HEK293 (cell line): ENCODE measurements around the gene EBF4.

Experiments used
- CTCF ChIA-PET: fragments of 350-600 bp; formaldehyde crosslinking; extraction: SDS; loops from one replicate; lab custom pipeline; 2021; ENCODE audit warnings: antibody characterized with exemption; lab: Yijun Ruan, JAX
- POLR2A ChIA-PET: fragments of 300-600 bp; formaldehyde crosslinking; extraction: SDS; loops from one replicate; lab custom pipeline; 2020; ENCODE audit warnings: antibody characterized with exemption, inconsistent platforms; lab: Yijun Ruan, JAX
- H3K27ac ChIP-seq: fragments of 200-500 bp; sonication (Bioruptor generic); 2 replicates; pipeline ENCODE4 v1.5.1; 2014; ENCODE audit warnings: low read depth, low read length, control low read depth, inconsistent platforms; ENCODE audit errors: extremely low read depth
- H3K36me3 ChIP-seq, 2 experiments: fragments of 200-500 bp in 1 of 2; sonication (Bioruptor generic) in 1 of 2; 1 replicate in 1 of 2; 2 replicates in 1 of 2; pipeline ENCODE4 v1.5.1; 2014 to 2017; ENCODE audit warnings: inconsistent platforms in 2 of 2, low read length in 2 of 2; ENCODE audit not compliant: control insufficient read depth in 2 of 2, insufficient read depth in 1 of 2
- H3K4me1 ChIP-seq: fragments of 200-500 bp; sonication (Bioruptor generic); 2 replicates; pipeline ENCODE4 v1.5.1; 2014; ENCODE audit warnings: mild to moderate bottlenecking, low read length, inconsistent platforms; ENCODE audit not compliant: control insufficient read depth, insufficient read depth
- H3K4me3 ChIP-seq: 2 replicates; pipeline ENCODE4 v1.5.1; 2011; ENCODE audit warnings: low read depth, mild to moderate bottlenecking, control low read depth, low read length, moderate library complexity
- H3K9me3 ChIP-seq: fragments of 200-500 bp; sonication (Bioruptor generic); 2 replicates; pipeline ENCODE4 v1.5.1; 2014; ENCODE audit warnings: low read depth, low read length, inconsistent platforms; ENCODE audit not compliant: control insufficient read depth, insufficient read depth
- GLIS1 ChIP-seq: fragments of 450-650 bp; formaldehyde crosslinking; IDR thresholded peaks from 2 replicates; pipeline ENCODE4 v1.5.1; 2016; ENCODE audit warnings: missing biosample characterization, missing genetic modification characterization
- IKZF3 ChIP-seq: fragments of 450-650 bp; IDR thresholded peaks from 2 replicates; pipeline ENCODE4 v1.5.0; 2018; ENCODE audit warnings: missing biosample characterization, mild to moderate bottlenecking, missing genetic modification characterization, moderate library complexity
- MZF1 ChIP-seq: fragments of 450-650 bp; formaldehyde crosslinking; IDR thresholded peaks from 2 replicates; pipeline ENCODE4 v1.5.1; 2017; ENCODE audit warnings: missing biosample characterization, missing genetic modification characterization, borderline replicate concordance
- PATZ1 ChIP-seq: fragments of 450-650 bp; formaldehyde crosslinking; IDR thresholded peaks from 2 replicates; pipeline ENCODE4 v1.5.1; 2016; ENCODE audit warnings: missing biosample characterization, missing genetic modification characterization
- SCRT2 ChIP-seq: fragments of 450-650 bp; formaldehyde crosslinking; IDR thresholded peaks from 2 replicates; pipeline ENCODE4 v1.5.1; 2016; ENCODE audit warnings: missing biosample characterization, missing genetic modification characterization
- SP7 ChIP-seq: fragments of 450-650 bp; formaldehyde crosslinking; IDR thresholded peaks from 2 replicates; pipeline ENCODE4 v1.5.1; 2016; ENCODE audit warnings: missing biosample characterization, missing genetic modification characterization
- ZBTB17 ChIP-seq: fragments of 450-650 bp; formaldehyde crosslinking; IDR thresholded peaks from 2 replicates; pipeline ENCODE4 v1.5.1; 2016; ENCODE audit warnings: missing biosample characterization, missing genetic modification characterization
- ZIC2 ChIP-seq: fragments of 450-650 bp; formaldehyde crosslinking; IDR thresholded peaks from 2 replicates; pipeline ENCODE4 v1.5.1; 2016; ENCODE audit warnings: missing biosample characterization, missing genetic modification characterization
- ZNF175 ChIP-seq: fragments of 450-650 bp; formaldehyde crosslinking; IDR thresholded peaks from 2 replicates; pipeline ENCODE4 v1.5.1; 2016; ENCODE audit warnings: missing biosample characterization, missing genetic modification characterization
- ZNF221 ChIP-seq: fragments of 450-650 bp; formaldehyde crosslinking; IDR thresholded peaks from 2 replicates; pipeline ENCODE4 v1.5.1; 2017; ENCODE audit warnings: missing biosample characterization, missing genetic modification characterization, borderline replicate concordance
- ZNF335 ChIP-seq: fragments of 450-650 bp; formaldehyde crosslinking; conservative IDR thresholded peaks from 2 replicates; pipeline ENCODE4 v1.5.1; 2016; ENCODE audit warnings: missing biosample characterization, missing genetic modification characterization
- ZNF341 ChIP-seq: fragments of 450-650 bp; formaldehyde crosslinking; IDR thresholded peaks from 2 replicates; pipeline ENCODE4; 2016; ENCODE audit warnings: low read depth, missing biosample characterization, missing genetic modification characterization
- ZNF416 ChIP-seq: fragments of 450-650 bp; formaldehyde crosslinking; IDR thresholded peaks from 2 replicates; pipeline ENCODE4 v1.5.1; 2016; ENCODE audit warnings: missing biosample characterization, missing genetic modification characterization
- ZNF544 ChIP-seq: fragments of 450-650 bp; formaldehyde crosslinking; IDR thresholded peaks from 2 replicates; pipeline ENCODE4 v1.5.0; 2017; ENCODE audit warnings: missing biosample characterization, missing genetic modification characterization
- ZNF600 ChIP-seq: fragments of 450-650 bp; formaldehyde crosslinking; IDR thresholded peaks from 2 replicates; pipeline ENCODE4 v1.5.1; 2016; ENCODE audit warnings: missing biosample characterization, missing genetic modification characterization
- ZNF610 ChIP-seq: fragments of 450-650 bp; formaldehyde crosslinking; IDR thresholded peaks from 2 replicates; pipeline ENCODE4 v1.5.1; 2016; ENCODE audit warnings: missing biosample characterization, missing genetic modification characterization, borderline replicate concordance
- ZNF692 ChIP-seq: fragments of 450-650 bp; formaldehyde crosslinking; IDR thresholded peaks from 2 replicates; pipeline ENCODE4 v1.5.1; 2016; ENCODE audit warnings: missing biosample characterization, missing genetic modification characterization
- ZSCAN30 ChIP-seq: fragments of 450-650 bp; IDR thresholded peaks from 2 replicates; pipeline ENCODE4 v1.5.1; 2018; ENCODE audit warnings: missing biosample characterization, mild to moderate bottlenecking, missing genetic modification characterization, moderate library complexity
- TF ChIP-seq, protein P1 (sequence below): fragments of 450-650 bp; formaldehyde crosslinking; IDR thresholded peaks from 2 replicates; pipeline ENCODE4 v1.5.1; 2017; ENCODE audit warnings: missing biosample characterization, missing genetic modification characterization
- TF ChIP-seq, protein P2 (sequence below): fragments of 450-650 bp; IDR thresholded peaks from 2 replicates; pipeline ENCODE4 v1.5.1; 2018; ENCODE audit warnings: missing biosample characterization, missing genetic modification characterization

Gene EBF4

GRCh38 chr20:2657241-2657640 lies 35.3 kb upstream of the EBF4 start:
- H3K4me1 ChIP-seq = no peaks in the 10 kb centered on the region
- H3K4me3 ChIP-seq = no peak overlapping the region
- TF ChIP-seq ZNF600 (tag by site-specific recombination) = peak; percentile 52; the same call in 1 of the 2 replicates
- TF ChIP-seq ZNF544 (tag by site-specific recombination) = no peak
- 0 out of 2 replicates have a peak, but pooled peaks have one; percentile 14 for TF ChIP-seq ZBTB17 (tag by site-specific recombination)
- 0 out of 2 replicates have a peak, but pooled peaks have one; percentile 12 for TF ChIP-seq ZIC2 (tag by site-specific recombination)
- no peaks in the 10 kb centered on the region for H3K9me3 ChIP-seq
- 0 out of 2 replicates have a peak overlapping the region, but pooled peaks have one; percentile 11 for H3K27ac ChIP-seq
- H3K36me3 ChIP-seq = peaks cover 50 to 94% of the 10 kb centered on the region in 2 experiments
- ChIA-PET POLR2A (interaction anchor here (1.2 to 6.7 kb wide), 2 partner anchors 9 to 188 kb away, joined by 4 to 133 read pairs; partner anchors contain the start of gene IDH3B), CTCF (no interaction called here)

DNA sequence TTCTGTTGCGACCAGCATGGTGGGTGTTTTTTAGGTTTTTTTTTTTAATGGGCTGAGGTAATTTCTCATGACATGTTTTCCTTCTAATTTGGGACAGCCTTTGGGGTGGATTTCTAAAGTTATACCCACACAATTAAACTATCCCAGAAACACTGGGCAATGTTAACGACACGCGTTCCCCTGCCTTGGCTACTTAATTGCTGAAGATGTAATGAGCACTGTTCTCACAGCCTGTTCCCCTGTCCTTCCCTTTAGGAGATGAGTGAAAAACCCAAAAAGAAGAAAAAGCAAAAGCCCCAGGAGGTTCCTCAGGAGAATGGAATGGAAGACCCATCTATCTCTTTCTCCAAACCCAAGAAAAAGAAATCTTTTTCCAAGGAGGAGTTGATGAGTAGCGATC lies 34.9 kb upstream of the EBF4 start:
- no peaks in the 10 kb centered on the region for H3K9me3 ChIP-seq
- TF ChIP-seq, protein P1, sequence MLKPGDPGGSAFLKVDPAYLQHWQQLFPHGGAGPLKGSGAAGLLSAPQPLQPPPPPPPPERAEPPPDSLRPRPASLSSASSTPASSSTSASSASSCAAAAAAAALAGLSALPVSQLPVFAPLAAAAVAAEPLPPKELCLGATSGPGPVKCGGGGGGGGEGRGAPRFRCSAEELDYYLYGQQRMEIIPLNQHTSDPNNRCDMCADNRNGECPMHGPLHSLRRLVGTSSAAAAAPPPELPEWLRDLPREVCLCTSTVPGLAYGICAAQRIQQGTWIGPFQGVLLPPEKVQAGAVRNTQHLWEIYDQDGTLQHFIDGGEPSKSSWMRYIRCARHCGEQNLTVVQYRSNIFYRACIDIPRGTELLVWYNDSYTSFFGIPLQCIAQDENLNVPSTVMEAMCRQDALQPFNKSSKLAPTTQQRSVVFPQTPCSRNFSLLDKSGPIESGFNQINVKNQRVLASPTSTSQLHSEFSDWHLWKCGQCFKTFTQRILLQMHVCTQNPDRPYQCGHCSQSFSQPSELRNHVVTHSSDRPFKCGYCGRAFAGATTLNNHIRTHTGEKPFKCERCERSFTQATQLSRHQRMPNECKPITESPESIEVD (tag by site-specific recombination) = peak; percentile 50; the same call in 1 of the 2 replicates
- no peak for TF ChIP-seq ZNF692 (tag by site-specific recombination)
- H3K27ac ChIP-seq = no peak overlapping the region
- H3K4me1 ChIP-seq = no peaks in the 10 kb centered on the region
- no peak overlapping the region for H3K4me3 ChIP-seq
- POLR2A ChIA-PET = no interaction called here
- peaks cover 54 to 98% of the 10 kb centered on the region in 2 experiments for H3K36me3 ChIP-seq
- CTCF ChIA-PET = no interaction called here

- peaks cover 56 to 97% of the 10 kb centered on the region in 2 experiments for H3K36me3 ChIP-seq
- CTCF ChIA-PET = no interaction called here
- peak overlapping the region; percentile 31; the same call in 1 of the 2 replicates for H3K27ac ChIP-seq
- POLR2A ChIA-PET = interaction anchor here (0.6 to 1.3 kb wide), 4 partner anchors 8 to 194 kb away, joined by 3 to 5 read pairs (median 4); no protein-coding TSS in a partner anchor
- peaks cover 4% of the 10 kb centered on the region; the same call in 1 of the 2 replicates for H3K4me1 ChIP-seq
- no peaks in the 10 kb centered on the region for H3K9me3 ChIP-seq
- H3K4me3 ChIP-seq = no peak overlapping the region
- TF ChIP-seq SCRT2 (tag by site-specific recombination) (no peak), ZBTB17 (tag by site-specific recombination) (peak; percentile 99), ZNF341 (peak; percentile 81), SP7 (tag by site-specific recombination) (no peak), ZNF175 (no peak), ZNF416 (tag by site-specific recombination) (no peak), ZNF610 (tag by site-specific recombination) (peak; percentile 12; the same call in 1 of the 2 replicates), ZNF335 (tag by site-specific recombination) (peak; percentile 53), PATZ1 (tag by site-specific recombination) (peak; percentile 54), IKZF3 (peak; percentile 47), ZNF221 (tag by site-specific recombination) (no peak), GLIS1 (tag by site-specific recombination) (peak; percentile 10; the same call in 1 of the 2 replicates), ZNF600 (tag by site-specific recombination) (peak; percentile 98), MZF1 (tag by site-specific recombination) (peak; percentile 73), ZSCAN30 (tag by site-specific recombination) (peak; percentile 20; the same call in 1 of the 2 replicates)
- TF ChIP-seq, protein P2, sequence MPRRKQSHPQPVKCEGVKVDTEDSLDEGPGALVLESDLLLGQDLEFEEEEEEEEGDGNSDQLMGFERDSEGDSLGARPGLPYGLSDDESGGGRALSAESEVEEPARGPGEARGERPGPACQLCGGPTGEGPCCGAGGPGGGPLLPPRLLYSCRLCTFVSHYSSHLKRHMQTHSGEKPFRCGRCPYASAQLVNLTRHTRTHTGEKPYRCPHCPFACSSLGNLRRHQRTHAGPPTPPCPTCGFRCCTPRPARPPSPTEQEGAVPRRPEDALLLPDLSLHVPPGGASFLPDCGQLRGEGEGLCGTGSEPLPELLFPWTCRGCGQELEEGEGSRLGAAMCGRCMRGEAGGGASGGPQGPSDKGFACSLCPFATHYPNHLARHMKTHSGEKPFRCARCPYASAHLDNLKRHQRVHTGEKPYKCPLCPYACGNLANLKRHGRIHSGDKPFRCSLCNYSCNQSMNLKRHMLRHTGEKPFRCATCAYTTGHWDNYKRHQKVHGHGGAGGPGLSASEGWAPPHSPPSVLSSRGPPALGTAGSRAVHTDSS (tag by site-specific recombination) = 0 out of 2 replicates have a peak, but pooled peaks have one; percentile 9
Measured at GRCh38 chr20:2658414-2659354, 33.9 kb upstream of the EBF4 start.
